ENCODE data around the gene ABCD4.

- TF ChIP-seq CTCF (conservative IDR thresholded peaks at IDR 0.05; ENCODE audit: low read length), result no peak
- TF ChIP-seq EZH2phosphoT487 (IDR thresholded peaks at IDR 0.05; ENCODE audit: borderline replicate concordance, low read depth, low read length), result no peak
Observed at GRCh38 chr14:74261288-74261687, 41.4 kb downstream of the ABCD4 start.

Measured in OCI-LY7 (cell line).